GM12878 (cell line): ENCODE data around the gene GSE1. TPM values are rescaled to one million over a fixed set of nuclear protein-coding genes. Genes with fewer than 3 reads are reported as not detected.

Experiments
- ZNF622 ChIP-seq: fragments of 450-650 bp; IDR thresholded peaks from 2 replicates; pipeline ENCODE4 v1.6.1; 2017; ENCODE audit warnings: mild to moderate bottlenecking, inconsistent platforms
- polyA plus RNA-seq, 11 experiments: library from polyadenylated mRNA; depleted of rRNA in 4 of 11; unstranded in 6 of 11; stranded (reverse) in 5 of 11; fragments of >200 nt; fragmentation: Nextera tagmentation in 4 of 11; fragmentation: Illumina TruSeq in 1 of 11; extraction: Ambion mirVana in 4 of 11; extraction: Trizol in 1 of 11; gene quantifications; 1 replicate in 1 of 11; 2 replicates in 10 of 11; pipeline versions ENCODE4 v1.2.1 to v1.2.3, GENCODE V29; 2011 to 2016; ENCODE audit warnings: inconsistent platforms in 2 of 11, missing spikeins in 2 of 11, low read depth in 1 of 11
- total RNA-seq, 4 experiments: library from RNA; depleted of rRNA in 3 of 4; stranded (reverse); fragments of >200 nt in 3 of 4; fragmentation: Illumina TruSeq in 1 of 4; extraction: Trizol in 1 of 4; gene quantifications; 2 replicates each; pipeline versions ENCODE4 v1.2.1 to v1.2.3, GENCODE V29; 2013 to 2021
- TF ChIP-seq, protein P1 (sequence below): fragments of 450-650 bp; IDR thresholded peaks from 2 replicates; pipeline ENCODE4 v1.6.1; 2017; ENCODE audit warnings: mild to moderate bottlenecking, moderate library complexity
- TF ChIP-seq, protein P2 (sequence below): fragments of 450-650 bp; IDR thresholded peaks from 2 replicates; pipeline ENCODE4 v1.6.1; 2017; ENCODE audit warnings: mild to moderate bottlenecking, moderate library complexity
- TF ChIP-seq, protein P3 (sequence below): IDR thresholded peaks from 2 replicates; pipeline ENCODE4 v1.6.1; 2011; ENCODE audit warnings: mild to moderate bottlenecking, low read depth, low read length, moderate library complexity; ENCODE audit not compliant: insufficient replicate concordance

The GSE1 gene
- total and polyA plus RNA-seq, 10 of the 15 experiments (the other 5 are each of a cell fraction or from before 2014, with no cell fraction given): 4.6 to 58.7 (median 18.2) TPM

DNA sequence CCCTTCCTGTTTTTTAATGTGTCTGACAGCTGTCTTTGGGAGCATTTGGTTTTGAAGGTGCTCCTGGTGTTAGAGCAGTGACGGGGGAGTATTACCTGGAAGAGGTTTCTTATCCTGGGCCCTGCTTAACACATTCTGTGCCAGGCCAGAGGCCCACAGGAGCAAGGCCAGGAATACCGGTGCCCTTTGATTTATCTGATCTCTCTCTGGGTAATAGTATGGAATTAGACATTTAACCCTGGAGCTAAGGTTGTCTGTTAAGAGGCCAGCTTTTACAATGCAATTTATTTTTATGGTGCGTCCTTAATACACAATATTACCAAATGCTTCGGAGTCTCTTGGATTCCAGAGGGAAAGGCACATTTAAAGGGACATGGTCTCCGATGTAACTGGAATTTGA, 37.2 kb upstream of the GSE1 start (continued):
- TF ChIP-seq, protein P1, sequence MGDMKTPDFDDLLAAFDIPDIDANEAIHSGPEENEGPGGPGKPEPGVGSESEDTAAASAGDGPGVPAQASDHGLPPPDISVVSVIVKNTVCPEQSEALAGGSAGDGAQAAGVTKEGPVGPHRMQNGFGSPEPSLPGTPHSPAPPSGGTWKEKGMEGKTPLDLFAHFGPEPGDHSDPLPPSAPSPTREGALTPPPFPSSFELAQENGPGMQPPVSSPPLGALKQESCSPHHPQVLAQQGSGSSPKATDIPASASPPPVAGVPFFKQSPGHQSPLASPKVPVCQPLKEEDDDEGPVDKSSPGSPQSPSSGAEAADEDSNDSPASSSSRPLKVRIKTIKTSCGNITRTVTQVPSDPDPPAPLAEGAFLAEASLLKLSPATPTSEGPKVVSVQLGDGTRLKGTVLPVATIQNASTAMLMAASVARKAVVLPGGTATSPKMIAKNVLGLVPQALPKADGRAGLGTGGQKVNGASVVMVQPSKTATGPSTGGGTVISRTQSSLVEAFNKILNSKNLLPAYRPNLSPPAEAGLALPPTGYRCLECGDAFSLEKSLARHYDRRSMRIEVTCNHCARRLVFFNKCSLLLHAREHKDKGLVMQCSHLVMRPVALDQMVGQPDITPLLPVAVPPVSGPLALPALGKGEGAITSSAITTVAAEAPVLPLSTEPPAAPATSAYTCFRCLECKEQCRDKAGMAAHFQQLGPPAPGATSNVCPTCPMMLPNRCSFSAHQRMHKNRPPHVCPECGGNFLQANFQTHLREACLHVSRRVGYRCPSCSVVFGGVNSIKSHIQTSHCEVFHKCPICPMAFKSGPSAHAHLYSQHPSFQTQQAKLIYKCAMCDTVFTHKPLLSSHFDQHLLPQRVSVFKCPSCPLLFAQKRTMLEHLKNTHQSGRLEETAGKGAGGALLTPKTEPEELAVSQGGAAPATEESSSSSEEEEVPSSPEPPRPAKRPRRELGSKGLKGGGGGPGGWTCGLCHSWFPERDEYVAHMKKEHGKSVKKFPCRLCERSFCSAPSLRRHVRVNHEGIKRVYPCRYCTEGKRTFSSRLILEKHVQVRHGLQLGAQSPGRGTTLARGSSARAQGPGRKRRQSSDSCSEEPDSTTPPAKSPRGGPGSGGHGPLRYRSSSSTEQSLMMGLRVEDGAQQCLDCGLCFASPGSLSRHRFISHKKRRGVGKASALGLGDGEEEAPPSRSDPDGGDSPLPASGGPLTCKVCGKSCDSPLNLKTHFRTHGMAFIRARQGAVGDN: no peak
- TF ChIP-seq, protein P2, sequence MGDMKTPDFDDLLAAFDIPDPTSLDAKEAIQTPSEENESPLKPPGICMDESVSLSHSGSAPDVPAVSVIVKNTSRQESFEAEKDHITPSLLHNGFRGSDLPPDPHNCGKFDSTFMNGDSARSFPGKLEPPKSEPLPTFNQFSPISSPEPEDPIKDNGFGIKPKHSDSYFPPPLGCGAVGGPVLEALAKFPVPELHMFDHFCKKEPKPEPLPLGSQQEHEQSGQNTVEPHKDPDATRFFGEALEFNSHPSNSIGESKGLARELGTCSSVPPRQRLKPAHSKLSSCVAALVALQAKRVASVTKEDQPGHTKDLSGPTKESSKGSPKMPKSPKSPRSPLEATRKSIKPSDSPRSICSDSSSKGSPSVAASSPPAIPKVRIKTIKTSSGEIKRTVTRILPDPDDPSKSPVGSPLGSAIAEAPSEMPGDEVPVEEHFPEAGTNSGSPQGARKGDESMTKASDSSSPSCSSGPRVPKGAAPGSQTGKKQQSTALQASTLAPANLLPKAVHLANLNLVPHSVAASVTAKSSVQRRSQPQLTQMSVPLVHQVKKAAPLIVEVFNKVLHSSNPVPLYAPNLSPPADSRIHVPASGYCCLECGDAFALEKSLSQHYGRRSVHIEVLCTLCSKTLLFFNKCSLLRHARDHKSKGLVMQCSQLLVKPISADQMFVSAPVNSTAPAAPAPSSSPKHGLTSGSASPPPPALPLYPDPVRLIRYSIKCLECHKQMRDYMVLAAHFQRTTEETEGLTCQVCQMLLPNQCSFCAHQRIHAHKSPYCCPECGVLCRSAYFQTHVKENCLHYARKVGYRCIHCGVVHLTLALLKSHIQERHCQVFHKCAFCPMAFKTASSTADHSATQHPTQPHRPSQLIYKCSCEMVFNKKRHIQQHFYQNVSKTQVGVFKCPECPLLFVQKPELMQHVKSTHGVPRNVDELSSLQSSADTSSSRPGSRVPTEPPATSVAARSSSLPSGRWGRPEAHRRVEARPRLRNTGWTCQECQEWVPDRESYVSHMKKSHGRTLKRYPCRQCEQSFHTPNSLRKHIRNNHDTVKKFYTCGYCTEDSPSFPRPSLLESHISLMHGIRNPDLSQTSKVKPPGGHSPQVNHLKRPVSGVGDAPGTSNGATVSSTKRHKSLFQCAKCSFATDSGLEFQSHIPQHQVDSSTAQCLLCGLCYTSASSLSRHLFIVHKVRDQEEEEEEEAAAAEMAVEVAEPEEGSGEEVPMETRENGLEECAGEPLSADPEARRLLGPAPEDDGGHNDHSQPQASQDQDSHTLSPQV: no peak
- TF ChIP-seq, protein P3, sequence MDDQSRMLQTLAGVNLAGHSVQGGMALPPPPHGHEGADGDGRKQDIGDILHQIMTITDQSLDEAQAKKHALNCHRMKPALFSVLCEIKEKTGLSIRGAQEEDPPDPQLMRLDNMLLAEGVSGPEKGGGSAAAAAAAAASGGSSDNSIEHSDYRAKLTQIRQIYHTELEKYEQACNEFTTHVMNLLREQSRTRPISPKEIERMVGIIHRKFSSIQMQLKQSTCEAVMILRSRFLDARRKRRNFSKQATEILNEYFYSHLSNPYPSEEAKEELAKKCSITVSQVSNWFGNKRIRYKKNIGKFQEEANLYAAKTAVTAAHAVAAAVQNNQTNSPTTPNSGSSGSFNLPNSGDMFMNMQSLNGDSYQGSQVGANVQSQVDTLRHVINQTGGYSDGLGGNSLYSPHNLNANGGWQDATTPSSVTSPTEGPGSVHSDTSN: no peak
- no peak for TF ChIP-seq ZNF622
